HepG2 (cell line): ENCODE data around the gene CFAP46. TPM values are rescaled to one million over a fixed set of nuclear protein-coding genes. Genes with fewer than 3 reads are reported as not detected.

ENCODE experiments used
- ATAC-seq: fragments of 200-7000 bp; cut with Tn5 transposase; 3 replicates; pipeline ENCODE4 v1.9.1; 2020; ENCODE audit warnings: mild to moderate bottlenecking, moderate library complexity
- BruUV-seq: library from RNA; stranded (reverse); fragments of 400-500 nt; replicated peaks from 2 replicates; lab custom pipeline; 2021; lab: Mats Ljungman, UMichigan
- CTCF ChIA-PET: fragments of 300-600 bp; formaldehyde crosslinking; extraction: SDS; loops from one replicate; lab custom pipeline; 2021; ENCODE audit warnings: low total read pairs, inconsistent platforms, low intra/inter-chr PET ratio; lab: Yijun Ruan, JAX
- POLR2A ChIA-PET: fragments of 350-600 bp; sonication (Branson Sonifier 250); formaldehyde crosslinking; loops from one replicate; lab custom pipeline; 2020; ENCODE audit warnings: antibody characterized with exemption, inconsistent platforms; lab: Yijun Ruan, JAX
- DNase-seq: peaks from one replicate; pipeline ENCODE4 v3.0.0-alpha.2; 2015; ENCODE audit warnings: low spot score
- FAIRE-seq: peaks from 3 replicates; lab custom pipeline; 2011; peaks lifted over from hg19 to GRCh38; lab: Jason Lieb, UNC
- H2AFZ ChIP-seq: one replicate; pipeline ENCODE4 v1.6.1; 2011; ENCODE audit warnings: low read length, inconsistent platforms
- H3K27ac ChIP-seq: fragments of 300-600 bp; 3 replicates; pipeline ENCODE4 v1.8.0; 2011; ENCODE audit warnings: mixed run types, mild to moderate bottlenecking, mixed read lengths, low read length, inconsistent platforms; ENCODE audit not compliant: insufficient read depth; ENCODE audit errors: extremely low read length
- H3K27me3 ChIP-seq, 2 experiments: fragments of 200-600 bp in 1 of 2; 2 replicates in 1 of 2; 3 replicates in 1 of 2; pipeline versions ENCODE4 v1.6.0 to v1.8.0; 2011; ENCODE audit warnings: low read length in 2 of 2, mild to moderate bottlenecking in 2 of 2, moderate library complexity in 2 of 2, inconsistent platforms in 1 of 2; ENCODE audit not compliant: insufficient read depth in 2 of 2, control insufficient read depth in 1 of 2
- H3K36me3 ChIP-seq, 2 experiments: fragments of 200-600 bp in 1 of 2; replicated peaks in 1 of 2; 2 replicates in 1 of 2; 3 replicates in 1 of 2; pipeline versions ENCODE4 v1.5.1 to v1.8.0; 2011; ENCODE audit warnings: low read length in 2 of 2, inconsistent platforms in 1 of 2; ENCODE audit not compliant: insufficient read depth in 2 of 2, control insufficient read depth in 1 of 2
- H3K4me1 ChIP-seq: 2 replicates; pipeline ENCODE4 v1.5.1; 2012; ENCODE audit warnings: low read length, inconsistent platforms; ENCODE audit not compliant: insufficient read depth
- H3K4me2 ChIP-seq: 2 replicates; pipeline ENCODE4 v1.6.0; 2011; ENCODE audit warnings: low read depth, low read length, inconsistent platforms
- H3K4me3 ChIP-seq, 3 experiments: fragments of 200-600 bp in 1 of 3; sonication (generic), shearing (Covaris generic) in 1 of 3; replicated peaks in 1 of 3; 2 replicates each; pipeline ENCODE4 v1.5.1; 2011 to 2016; ENCODE audit warnings: low read length in 3 of 3, inconsistent platforms in 2 of 3, low read depth in 2 of 3, mild to moderate bottlenecking in 2 of 3, control low read depth in 1 of 3, mixed read lengths in 1 of 3; ENCODE audit not compliant: insufficient read depth in 1 of 3
- H3K79me2 ChIP-seq: one replicate; pipeline ENCODE4 v1.6.1; 2011; ENCODE audit warnings: low read length, inconsistent platforms; ENCODE audit not compliant: insufficient read depth
- H3K9ac ChIP-seq: 2 replicates; pipeline ENCODE4 v1.6.0; 2011; ENCODE audit warnings: mild to moderate bottlenecking, low read depth, low read length, inconsistent platforms; ENCODE audit not compliant: insufficient read depth
- H3K9me3 ChIP-seq: 2 replicates; pipeline ENCODE4 v1.5.1; 2012; ENCODE audit warnings: mild to moderate bottlenecking, low read length
- H4K20me1 ChIP-seq: 2 replicates; pipeline ENCODE4 v1.6.0; 2011; ENCODE audit warnings: inconsistent platforms, mild to moderate bottlenecking, low read length, moderate library complexity; ENCODE audit not compliant: insufficient read depth
- DMTF1 ChIP-seq: sonication (generic); formaldehyde crosslinking; IDR thresholded peaks from 2 replicates; pipeline ENCODE4 v1.4.0; 2020; ENCODE audit warnings: mild to moderate bottlenecking, missing genetic modification reagents
- MEF2D ChIP-seq: sonication (generic); formaldehyde crosslinking; IDR thresholded peaks from 2 replicates; pipeline ENCODE4 v1.5.1; 2020; ENCODE audit warnings: mild to moderate bottlenecking, missing genetic modification reagents
- MIER3 ChIP-seq: IDR thresholded peaks from 2 replicates; pipeline ENCODE4 v1.6.1; 2016; ENCODE audit warnings: missing compliant biosample characterization, borderline replicate concordance
- NFE2 ChIP-seq: sonication (generic); formaldehyde crosslinking; IDR thresholded peaks from 2 replicates; pipeline ENCODE4 v1.4.0; 2020; ENCODE audit warnings: missing genetic modification reagents
- NKX3-1 ChIP-seq: sonication (generic); formaldehyde crosslinking; IDR thresholded peaks from 2 replicates; pipeline ENCODE4 v1.5.0; 2020; ENCODE audit warnings: missing genetic modification reagents
- PHF21A ChIP-seq: sonication (generic); formaldehyde crosslinking; IDR thresholded peaks from 2 replicates; pipeline ENCODE4 v1.5.0; 2020; ENCODE audit warnings: mild to moderate bottlenecking, missing genetic modification reagents
- ZNF333 ChIP-seq: sonication (generic); formaldehyde crosslinking; IDR thresholded peaks from 2 replicates; pipeline ENCODE4 v1.4.0; 2020; ENCODE audit warnings: mild to moderate bottlenecking, missing genetic modification reagents, borderline replicate concordance
- ZNF512B ChIP-seq: sonication (generic); formaldehyde crosslinking; IDR thresholded peaks from 2 replicates; pipeline ENCODE4 v1.5.1; 2020; ENCODE audit warnings: missing genetic modification reagents, mild to moderate bottlenecking, borderline replicate concordance
- ZNF619 ChIP-seq: sonication (generic); formaldehyde crosslinking; IDR thresholded peaks from 2 replicates; pipeline ENCODE4 v1.4.0; 2020; ENCODE audit warnings: mild to moderate bottlenecking, missing genetic modification reagents
- ZNF747 ChIP-seq: sonication (generic); formaldehyde crosslinking; IDR thresholded peaks from 2 replicates; pipeline ENCODE4 v1.8.1; 2023; ENCODE audit warnings: missing genetic modification reagents, mild to moderate bottlenecking, borderline replicate concordance
- ZNF768 ChIP-seq: sonication (generic); formaldehyde crosslinking; IDR thresholded peaks from 2 replicates; pipeline ENCODE4 v1.4.0; 2020; ENCODE audit warnings: missing genetic modification reagents
- WGBS: methylation state at CpG from one replicate; pipeline ENCODE4 v1.1.6; 2017; ENCODE audit warnings: low lambda C conversion rate; 5-methylcytosine and 5-hydroxymethylcytosine counted together
- in situ Hi-C: cut with HindIII; loops from 2 replicates; pipeline ENCODE4 v1.10.0; 2017; ENCODE audit warnings: low pct_unique_long_range_greater_than_20kb; ENCODE audit not compliant: extremely low pct_ligation_motif_present
- intact Hi-C: fragments of 100-400 bp; cut with micrococcal nuclease; formaldehyde crosslinking; loops from one replicate; pipeline ENCODE4 v1.10.0; 2022; ENCODE audit not compliant: unreplicated experiment
- polyA plus RNA-seq, 8 experiments: library from polyadenylated mRNA; depleted of rRNA in 3 of 8; stranded (reverse) in 7 of 8; unstranded in 1 of 8; fragments of >200 nt; fragmentation: Illumina TruSeq in 4 of 8; extraction: Trizol in 4 of 8; gene quantifications; 2 replicates each; pipeline versions ENCODE4 v1.2.1 to v1.2.3, GENCODE V29; 2011 to 2016; ENCODE audit warnings: low read depth in 4 of 8, missing spikeins in 1 of 8, mixed read lengths in 1 of 8; ENCODE audit not compliant: insufficient read depth in 1 of 8
- total RNA-seq, 5 experiments: library from RNA; depleted of rRNA; stranded (reverse); fragments of >200 nt; fragmentation: Illumina TruSeq; extraction: Trizol; gene quantifications; 2 replicates each; pipeline ENCODE4 v1.2.3, GENCODE V29; 2016; ENCODE audit warnings: low read depth in 1 of 5
- TF ChIP-seq, protein P1 (sequence below), 2 experiments: sonication (generic) in 1 of 2; formaldehyde crosslinking in 1 of 2; IDR thresholded peaks; 2 replicates each; pipeline versions ENCODE4 v1.5.1 to v1.6.1; 2011 to 2020; ENCODE audit warnings: borderline replicate concordance in 1 of 2, low read depth in 1 of 2, low read length in 1 of 2, mild to moderate bottlenecking in 1 of 2, missing genetic modification reagents in 1 of 2, moderate library complexity in 1 of 2

Gene CFAP46
- total and polyA plus RNA-seq, 2 of the 13 experiments (the other 11 are each of a cell fraction or from before 2014, with no cell fraction given) = 0.24 to 0.84 TPM

DNA sequence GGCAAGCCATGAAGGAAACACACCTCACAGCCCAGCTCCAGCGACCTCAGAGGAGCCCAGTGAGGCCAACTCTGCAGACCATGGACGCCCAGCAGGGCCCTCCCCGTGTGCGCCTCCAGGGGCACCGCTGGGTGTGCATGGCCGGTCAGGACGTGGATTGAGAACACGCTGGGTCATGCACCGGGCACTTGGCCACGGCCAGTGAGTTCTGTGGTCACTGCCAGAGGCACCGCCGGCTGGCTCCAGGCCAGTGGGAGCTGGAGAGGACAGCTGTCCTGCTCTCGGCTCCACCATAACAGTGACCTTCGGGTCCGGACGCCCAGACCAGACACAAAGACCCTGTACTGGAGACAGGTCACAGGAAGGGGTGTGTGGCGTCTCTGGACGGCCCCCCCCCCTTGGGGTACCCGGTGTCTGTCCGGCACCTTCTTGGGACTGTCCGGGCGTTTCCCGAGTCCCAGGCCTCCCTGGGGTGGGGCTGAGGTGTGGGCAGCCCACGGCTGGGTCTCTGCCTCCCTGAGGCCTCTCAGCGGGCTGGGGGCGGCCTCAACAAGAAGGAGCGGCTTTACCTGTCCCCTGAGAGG is 106.0 kb downstream of the CFAP46 start:
- H3K4me2 ChIP-seq = peak overlapping the region; percentile 46; the same call in 1 of the 2 replicates
- no peak overlapping the region for H2AFZ ChIP-seq
- WGBS = 4% methylated on average over 12 of the region's 27 CpGs
- ChIA-PET CTCF (interaction anchor here (1.4 to 1.9 kb wide), 3 partner anchors 50 to 181 kb away, joined by 5 to 7 read pairs (median 6); no protein-coding TSS in a partner anchor), POLR2A (no interaction called here)
- no peaks in the 10 kb centered on the region for H3K79me2 ChIP-seq
- no peaks in the 10 kb centered on the region for H3K36me3 ChIP-seq
- H3K4me3 ChIP-seq = peak overlapping the region in 1 of 3 experiments; percentile 21; a peak in 1 of 6 replicates
- peaks cover 18% of the 10 kb centered on the region for H3K4me1 ChIP-seq
- DNase-seq (no peak), FAIRE-seq (no peak), ATAC-seq (peak; percentile 69)
- H3K27me3 ChIP-seq = peaks cover 6 to 40% of the 10 kb centered on the region in 2 experiments
- intact Hi-C loops (no loop called here), in situ Hi-C loops (no loop called here)
- TF ChIP-seq ZNF333 (CRISPR knock-in tag) = 0 out of 2 replicates have a peak, but pooled peaks have one; percentile 59
- no peak for TF ChIP-seq ZNF619 (CRISPR knock-in tag)
- TF ChIP-seq NKX3-1 (CRISPR knock-in tag) = no peak
- TF ChIP-seq MEF2D = no peak
- no peak for TF ChIP-seq ZNF512B (CRISPR knock-in tag)
- no peak for TF ChIP-seq PHF21A (CRISPR knock-in tag)
- TF ChIP-seq NFE2 (CRISPR knock-in tag) = no peak
- no peak for TF ChIP-seq DMTF1 (CRISPR knock-in tag)
- TF ChIP-seq ZNF768 = peak; percentile 54; the same call in 1 of the 2 replicates
- TF ChIP-seq MIER3 (CRISPR knock-in tag) = no peak
- TF ChIP-seq, protein P1, sequence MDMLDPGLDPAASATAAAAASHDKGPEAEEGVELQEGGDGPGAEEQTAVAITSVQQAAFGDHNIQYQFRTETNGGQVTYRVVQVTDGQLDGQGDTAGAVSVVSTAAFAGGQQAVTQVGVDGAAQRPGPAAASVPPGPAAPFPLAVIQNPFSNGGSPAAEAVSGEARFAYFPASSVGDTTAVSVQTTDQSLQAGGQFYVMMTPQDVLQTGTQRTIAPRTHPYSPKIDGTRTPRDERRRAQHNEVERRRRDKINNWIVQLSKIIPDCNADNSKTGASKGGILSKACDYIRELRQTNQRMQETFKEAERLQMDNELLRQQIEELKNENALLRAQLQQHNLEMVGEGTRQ (IDR thresholded peaks at IDR 0.05; ENCODE audit: low read depth, low read length) = no peak
- TF ChIP-seq, protein P1 (CRISPR knock-in tag; IDR thresholded peaks at IDR 0.05; ENCODE audit: borderline replicate concordance) = no peak
- TF ChIP-seq ZNF747 = no peak
- no peaks in the 10 kb centered on the region for H3K9me3 ChIP-seq
- H4K20me1 ChIP-seq = no peaks in the 10 kb centered on the region
- H3K9ac ChIP-seq = no peak overlapping the region
- no peak overlapping the region for H3K27ac ChIP-seq
- BruUV-seq = no TSS peak
